AG09319 (cell line): ENCODE measurements around the gene EYS.
A peak's percentile ranks its signal among the peaks of the same experiment; 100 is the strongest.
"Not testable (repeated sequence)": the region's sequence is repeated elsewhere in the genome, so short reads cannot be mapped to it uniquely, and the experiment has no call there.

Experiments used
- DNase-seq: peaks from one replicate; pipeline ENCODE4 v3.0.0-alpha.2; 2010; ENCODE audit warnings: low read depth; ENCODE audit errors: extremely low read depth
- TF ChIP-seq, protein P1 (sequence below): IDR thresholded peaks from 2 replicates; pipeline ENCODE4 v1.5.1; 2011; ENCODE audit warnings: low read depth, mild to moderate bottlenecking, inconsistent platforms, low read length, moderate library complexity

The EYS gene

DNA sequence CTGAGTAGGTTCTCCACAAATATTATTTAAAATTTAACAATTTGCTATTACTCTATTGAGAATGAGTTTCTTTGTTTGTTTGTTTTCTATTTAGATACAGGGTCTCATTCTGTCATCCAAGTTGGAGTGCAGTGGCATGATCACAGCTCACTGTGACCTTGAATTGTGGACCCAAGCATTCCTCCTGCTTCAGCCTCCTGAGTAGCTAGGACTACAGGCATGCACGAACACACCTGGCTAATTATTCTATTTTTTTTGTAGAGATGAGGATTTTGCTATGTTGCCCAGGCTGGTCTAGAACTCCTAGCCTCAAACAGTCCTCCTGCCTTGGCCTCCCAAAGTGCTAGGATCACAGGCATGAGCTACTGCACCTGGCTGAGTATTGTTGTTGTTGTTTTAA, 1949.2 kb downstream of the EYS start:
- no peak for DNase-seq
- TF ChIP-seq, protein P1, sequence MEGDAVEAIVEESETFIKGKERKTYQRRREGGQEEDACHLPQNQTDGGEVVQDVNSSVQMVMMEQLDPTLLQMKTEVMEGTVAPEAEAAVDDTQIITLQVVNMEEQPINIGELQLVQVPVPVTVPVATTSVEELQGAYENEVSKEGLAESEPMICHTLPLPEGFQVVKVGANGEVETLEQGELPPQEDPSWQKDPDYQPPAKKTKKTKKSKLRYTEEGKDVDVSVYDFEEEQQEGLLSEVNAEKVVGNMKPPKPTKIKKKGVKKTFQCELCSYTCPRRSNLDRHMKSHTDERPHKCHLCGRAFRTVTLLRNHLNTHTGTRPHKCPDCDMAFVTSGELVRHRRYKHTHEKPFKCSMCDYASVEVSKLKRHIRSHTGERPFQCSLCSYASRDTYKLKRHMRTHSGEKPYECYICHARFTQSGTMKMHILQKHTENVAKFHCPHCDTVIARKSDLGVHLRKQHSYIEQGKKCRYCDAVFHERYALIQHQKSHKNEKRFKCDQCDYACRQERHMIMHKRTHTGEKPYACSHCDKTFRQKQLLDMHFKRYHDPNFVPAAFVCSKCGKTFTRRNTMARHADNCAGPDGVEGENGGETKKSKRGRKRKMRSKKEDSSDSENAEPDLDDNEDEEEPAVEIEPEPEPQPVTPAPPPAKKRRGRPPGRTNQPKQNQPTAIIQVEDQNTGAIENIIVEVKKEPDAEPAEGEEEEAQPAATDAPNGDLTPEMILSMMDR, result no peak

DNA sequence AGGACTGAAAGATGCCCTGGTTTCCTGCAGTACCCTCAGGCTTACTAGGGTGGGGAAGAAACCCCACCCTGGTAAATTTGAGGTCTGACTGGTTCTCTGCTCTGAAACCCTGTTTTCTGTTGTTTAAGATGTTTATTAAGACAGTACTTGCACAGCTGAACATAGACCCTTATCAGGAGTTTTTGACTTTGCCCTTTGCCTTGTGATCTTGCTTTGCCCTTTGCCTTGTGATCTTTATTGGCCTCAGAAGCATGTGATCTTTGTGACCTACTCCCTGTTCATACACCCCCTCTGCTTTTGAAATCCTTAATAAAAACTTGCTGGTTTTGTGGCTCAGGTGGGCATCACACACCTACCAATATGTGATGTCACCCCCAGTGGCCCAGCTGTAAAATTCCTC, 1949.8 kb downstream of the EYS start:
- DNase-seq, result not testable (repeated sequence)

DNA sequence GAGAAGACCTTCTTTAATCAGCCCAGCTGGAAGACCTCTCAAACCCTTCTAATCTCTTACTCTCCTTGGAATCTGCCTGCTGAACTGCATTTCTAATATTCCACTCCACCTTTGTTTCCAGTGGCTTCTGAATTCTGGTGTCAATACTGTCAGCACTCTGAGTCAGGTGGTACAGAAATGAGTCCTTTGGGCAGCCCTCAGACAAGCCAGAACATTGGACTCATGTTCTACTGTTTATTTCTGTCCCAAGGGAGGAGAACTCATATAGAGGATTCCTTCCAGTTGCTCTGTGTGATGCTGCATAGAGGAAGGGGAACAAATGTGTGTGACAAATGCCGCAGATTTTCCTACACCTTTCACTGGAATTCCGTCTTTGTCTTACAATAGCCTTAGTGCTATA, 1956.6 kb downstream of the EYS start:
- TF ChIP-seq, protein P1, result no peak
- DNase-seq, result no peak

DNA sequence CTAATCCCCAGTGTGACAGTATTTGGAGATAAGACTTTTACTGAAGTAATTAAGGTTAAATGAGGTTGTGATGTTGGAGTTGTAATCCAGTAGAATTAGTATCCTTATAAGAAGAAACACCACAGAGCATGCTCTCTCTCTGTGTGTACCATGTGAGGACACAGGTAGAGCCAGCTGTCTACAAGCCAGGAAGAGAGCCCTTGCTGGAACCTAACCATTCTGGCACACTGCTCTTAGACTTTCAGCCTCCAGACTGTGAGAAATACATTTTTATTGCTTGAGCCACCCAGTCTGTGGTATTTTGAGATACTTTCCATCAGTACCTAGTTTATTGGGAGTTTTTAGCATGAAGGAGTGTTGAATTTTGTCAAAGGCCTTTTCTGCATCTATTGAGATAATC, 1961.2 kb downstream of the EYS start:
- TF ChIP-seq, protein P1, result no peak
- no peak for DNase-seq

DNA sequence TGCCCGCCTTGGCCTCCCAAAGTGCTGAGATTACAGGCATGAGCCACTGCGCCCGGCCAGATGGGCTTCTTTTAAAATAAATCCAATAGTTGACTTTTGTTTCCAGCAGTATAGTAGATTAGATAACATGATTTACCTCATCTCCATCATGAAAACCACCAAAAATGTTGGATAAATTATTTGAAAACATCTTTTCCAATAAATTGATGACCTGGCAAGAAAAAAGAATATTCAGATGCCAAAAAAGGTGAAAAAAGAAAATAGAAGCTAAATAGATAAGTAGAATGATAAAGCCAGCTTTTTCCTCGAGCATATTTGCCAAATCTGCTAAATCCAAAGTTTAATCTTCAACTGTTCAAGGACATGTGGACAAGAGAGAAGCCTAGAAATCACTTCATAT, 1962.2 kb downstream of the EYS start:
- TF ChIP-seq, protein P1, result no peak
- no peak for DNase-seq

DNA sequence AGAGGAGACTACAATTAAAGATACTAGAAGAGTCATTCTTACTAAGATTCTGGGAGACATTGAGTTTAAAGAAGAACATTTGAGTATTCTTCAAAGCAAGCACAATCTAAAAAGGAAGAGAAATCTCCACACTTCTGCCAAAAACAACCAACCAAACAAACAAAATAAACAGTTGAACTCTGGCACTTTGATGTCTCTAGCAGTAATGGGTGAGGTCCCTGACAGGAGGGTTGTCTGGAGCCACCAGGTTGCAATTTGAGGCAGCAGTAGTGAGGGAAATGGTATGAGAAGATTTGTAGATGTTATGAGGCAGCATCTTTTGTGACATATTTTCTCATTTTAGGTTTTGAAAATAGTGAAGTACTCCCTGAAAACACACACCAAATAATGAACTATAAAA, 1963.3 kb downstream of the EYS start:
- TF ChIP-seq, protein P1, result no peak

DNA sequence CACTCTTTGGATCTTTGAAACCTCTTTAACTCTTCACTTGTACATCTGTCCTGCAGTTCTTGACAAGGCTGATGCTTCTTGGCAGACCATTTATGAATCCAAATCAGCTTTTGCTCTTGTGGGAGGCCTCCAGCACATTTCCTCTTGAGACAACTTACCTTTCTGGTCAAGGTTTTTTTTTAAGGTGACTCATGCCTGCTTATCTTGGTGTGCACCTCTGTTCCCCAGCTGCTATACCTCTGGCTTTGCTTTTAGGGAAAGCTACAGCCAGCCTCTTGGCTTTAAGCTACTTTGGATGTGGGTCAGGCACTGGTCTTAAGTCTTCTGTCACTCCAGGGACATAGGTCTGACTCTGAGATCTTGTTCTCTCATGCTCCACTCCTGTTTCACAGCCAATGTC, 1965.0 kb downstream of the EYS start:
- TF ChIP-seq, protein P1, result no peak

More for the DNA sequence above, 1963.3 kb downstream of the EYS start:
- no peak for DNase-seq

DNA sequence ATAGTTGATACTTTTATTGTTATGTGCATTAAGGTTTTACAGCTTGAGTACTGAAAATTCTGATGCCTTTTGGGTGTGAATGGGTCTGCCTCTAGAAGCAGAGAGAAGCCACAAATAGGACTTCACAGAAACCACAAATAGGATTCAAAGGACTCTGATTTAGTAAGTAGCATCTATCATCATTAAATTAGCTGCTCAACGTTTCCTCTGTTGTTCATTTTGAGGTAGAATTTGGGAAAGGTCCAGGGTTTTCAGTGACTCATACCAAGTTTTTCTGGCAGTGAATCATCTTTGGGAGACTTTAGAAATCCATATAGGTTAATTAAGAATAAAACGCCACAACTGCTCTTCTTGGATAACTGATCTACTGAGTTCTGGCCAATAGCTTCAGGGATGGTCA, 1966.3 kb downstream of the EYS start:
- DNase-seq, result peak; percentile 25
- TF ChIP-seq, protein P1, result no peak

More for the DNA sequence above, 1965.0 kb downstream of the EYS start:
- DNase-seq, result no peak
